WTC11 (cell line): ENCODE measurements around the gene TRAPPC3. TPM values are rescaled to one million over a fixed set of nuclear protein-coding genes. Genes with fewer than 3 reads are reported as not detected.

ENCODE experiments used
- ATAC-seq: fragments of 200-7000 bp; cut with Tn5 transposase; 2 replicates; pipeline ENCODE4 v1.10.0; 2021; ENCODE audit warnings: mild to moderate bottlenecking, moderate library complexity
- CTCF ChIA-PET: fragments of 300-600 bp; sonication (Branson Sonifier 250); formaldehyde crosslinking; loops from one replicate; lab custom pipeline; 2021; ENCODE audit warnings: antibody characterized with exemption; lab: Charles Lee
- POLR2A ChIA-PET: fragments of 350-600 bp; sonication (Branson Sonifier 250); formaldehyde crosslinking; loops from one replicate; lab custom pipeline; 2021; ENCODE audit warnings: antibody characterized with exemption; lab: Charles Lee
- DNase-seq: peaks from one replicate; pipeline ENCODE4 v3.0.0; 2021; ENCODE audit warnings: low spot score
- H3K27ac Mint-ChIP-seq: 2 replicates; pipeline ENCODE4 v1.8.0; 2021; ENCODE audit warnings: mixed read lengths
- H3K27me3 Mint-ChIP-seq: 2 replicates; pipeline ENCODE4 v1.8.0; 2021; ENCODE audit warnings: low read depth, mild to moderate bottlenecking, moderate library complexity, mixed read lengths
- H3K36me3 Mint-ChIP-seq: 2 replicates; pipeline ENCODE4 v1.8.0; 2021; ENCODE audit warnings: mixed read lengths
- H3K4me1 Mint-ChIP-seq: 2 replicates; pipeline ENCODE4 v1.8.0; 2022; ENCODE audit warnings: mixed read lengths
- H3K4me3 Mint-ChIP-seq: 2 replicates; pipeline ENCODE4 v1.8.0; 2021; ENCODE audit warnings: mild to moderate bottlenecking, moderate library complexity, mixed read lengths
- H3K9me3 Mint-ChIP-seq: 2 replicates; pipeline ENCODE4 v1.8.0; 2021; ENCODE audit warnings: mixed read lengths
- ATF2 ChIP-seq: sonication (generic); formaldehyde crosslinking; IDR thresholded peaks from 2 replicates; pipeline ENCODE4 v1.8.1; 2022; ENCODE audit warnings: low read depth, missing genetic modification reagents, borderline replicate concordance
- CREM ChIP-seq: sonication (generic); formaldehyde crosslinking; IDR thresholded peaks from 2 replicates; pipeline ENCODE4 v1.8.1; 2022; ENCODE audit warnings: mild to moderate bottlenecking, missing genetic modification reagents, moderate library complexity
- ELF4 ChIP-seq: sonication (generic); formaldehyde crosslinking; IDR thresholded peaks from 2 replicates; pipeline ENCODE4 v1.8.1; 2022; ENCODE audit warnings: low read depth, mild to moderate bottlenecking, moderate library complexity, missing genetic modification reagents
- EMX1 ChIP-seq: fragments of 250-450 bp; sonication (Bioruptor Pico); IDR thresholded peaks from 2 replicates; pipeline ENCODE4 v1.8.0; 2021; ENCODE audit warnings: mild to moderate bottlenecking
- ESRRA ChIP-seq: sonication (generic); formaldehyde crosslinking; IDR thresholded peaks from 2 replicates; pipeline ENCODE4 v1.8.1; 2022; ENCODE audit warnings: mild to moderate bottlenecking, missing genetic modification reagents, borderline replicate concordance
- GABPB1 ChIP-seq: sonication (generic); formaldehyde crosslinking; IDR thresholded peaks from 2 replicates; pipeline ENCODE4 v1.8.1; 2023; ENCODE audit warnings: mild to moderate bottlenecking, missing genetic modification reagents
- GTF2I ChIP-seq: fragments of 250-450 bp; sonication (Bioruptor Pico); conservative IDR thresholded peaks from 2 replicates; pipeline ENCODE4 v1.4.0; 2021; ENCODE audit warnings: mild to moderate bottlenecking
- IRF1 ChIP-seq: sonication (generic); formaldehyde crosslinking; IDR thresholded peaks from 2 replicates; pipeline ENCODE4 v1.8.0; 2023; ENCODE audit warnings: missing genetic modification reagents
- MXD4 ChIP-seq: fragments of 250-450 bp; sonication (Bioruptor Pico); IDR thresholded peaks from 2 replicates; pipeline ENCODE4 v1.8.0; 2021; ENCODE audit warnings: mild to moderate bottlenecking, moderate library complexity, borderline replicate concordance
- NFE2L1 ChIP-seq: sonication (generic); formaldehyde crosslinking; IDR thresholded peaks from 2 replicates; pipeline ENCODE4 v1.8.1; 2023; ENCODE audit warnings: missing genetic modification reagents
- NR2C2 ChIP-seq: sonication (generic); formaldehyde crosslinking; IDR thresholded peaks from 2 replicates; pipeline ENCODE4 v1.8.0; 2022; ENCODE audit warnings: mild to moderate bottlenecking, missing genetic modification reagents
- SP1 ChIP-seq: sonication (generic); formaldehyde crosslinking; conservative IDR thresholded peaks from 2 replicates; pipeline ENCODE4 v1.8.1; 2022; ENCODE audit warnings: missing genetic modification reagents
- TEAD1 ChIP-seq: sonication (generic); formaldehyde crosslinking; IDR thresholded peaks from 2 replicates; pipeline ENCODE4 v1.8.0; 2022; ENCODE audit warnings: mild to moderate bottlenecking, missing genetic modification reagents
- TP53 ChIP-seq: sonication (generic); formaldehyde crosslinking; IDR thresholded peaks from 2 replicates; pipeline ENCODE4 v1.8.1; 2023; ENCODE audit warnings: mild to moderate bottlenecking, missing genetic modification reagents
- ZNF416 ChIP-seq: fragments of 250-450 bp; sonication (Bioruptor Pico); IDR thresholded peaks from 2 replicates; pipeline ENCODE4 v1.9.0; 2021; ENCODE audit warnings: mild to moderate bottlenecking, inconsistent platforms
- ZNF423 ChIP-seq: fragments of 250-450 bp; sonication (Bioruptor Pico); IDR thresholded peaks from 2 replicates; pipeline ENCODE4 v2.1.2; 2022; ENCODE audit warnings: mild to moderate bottlenecking, moderate library complexity
- ZNF425 ChIP-seq: fragments of 250-450 bp; sonication (Bioruptor Pico); conservative IDR thresholded peaks from 2 replicates; pipeline ENCODE4 v1.9.0; 2021; ENCODE audit warnings: mild to moderate bottlenecking
- total RNA-seq: library from RNA; stranded (reverse); gene quantifications from 3 replicates; pipeline ENCODE4 v1.2.3, GENCODE V29; 2021
- TF ChIP-seq, protein P1 (sequence below): sonication (generic); formaldehyde crosslinking; IDR thresholded peaks from 2 replicates; pipeline ENCODE4 v1.8.1; 2023; ENCODE audit warnings: mild to moderate bottlenecking, missing genetic modification reagents
- TF ChIP-seq, protein P2 (sequence below): fragments of 200-600 bp; IDR thresholded peaks from 2 replicates; pipeline ENCODE4 v1.8.0; 2022; ENCODE audit warnings: antibody characterized with exemption
- TF ChIP-seq, protein P3 (sequence below): sonication (generic); formaldehyde crosslinking; IDR thresholded peaks from 2 replicates; pipeline ENCODE4 v1.8.1; 2022; ENCODE audit warnings: missing genetic modification reagents, borderline replicate concordance

The TRAPPC3 gene
- total RNA-seq, 1 experiment from 2014 or later: 48.9 TPM

GRCh38 chr1:36137776-36138175, 11.5 kb downstream of the TRAPPC3 start:
- DNase-seq: no peak
- Mint-ChIP-seq H3K27me3 (no peaks in the 10 kb centered on the region), H3K36me3 (peaks cover 20% of the 10 kb centered on the region; the same call in 1 of the 2 replicates)
- TF ChIP-seq TEAD1 (CRISPR knock-in tag) (no peak), ZNF416 (CRISPR knock-in tag) (no peak), SP1 (no peak), ZNF425 (no peak), NFE2L1 (CRISPR knock-in tag) (no peak), MXD4 (no peak), CREM (CRISPR knock-in tag) (no peak), TP53 (CRISPR knock-in tag) (no peak), NR2C2 (CRISPR knock-in tag) (no peak)
- TF ChIP-seq, protein P1, sequence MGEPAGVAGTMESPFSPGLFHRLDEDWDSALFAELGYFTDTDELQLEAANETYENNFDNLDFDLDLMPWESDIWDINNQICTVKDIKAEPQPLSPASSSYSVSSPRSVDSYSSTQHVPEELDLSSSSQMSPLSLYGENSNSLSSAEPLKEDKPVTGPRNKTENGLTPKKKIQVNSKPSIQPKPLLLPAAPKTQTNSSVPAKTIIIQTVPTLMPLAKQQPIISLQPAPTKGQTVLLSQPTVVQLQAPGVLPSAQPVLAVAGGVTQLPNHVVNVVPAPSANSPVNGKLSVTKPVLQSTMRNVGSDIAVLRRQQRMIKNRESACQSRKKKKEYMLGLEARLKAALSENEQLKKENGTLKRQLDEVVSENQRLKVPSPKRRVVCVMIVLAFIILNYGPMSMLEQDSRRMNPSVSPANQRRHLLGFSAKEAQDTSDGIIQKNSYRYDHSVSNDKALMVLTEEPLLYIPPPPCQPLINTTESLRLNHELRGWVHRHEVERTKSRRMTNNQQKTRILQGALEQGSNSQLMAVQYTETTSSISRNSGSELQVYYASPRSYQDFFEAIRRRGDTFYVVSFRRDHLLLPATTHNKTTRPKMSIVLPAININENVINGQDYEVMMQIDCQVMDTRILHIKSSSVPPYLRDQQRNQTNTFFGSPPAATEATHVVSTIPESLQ (CRISPR knock-in tag): no peak
- TF ChIP-seq, protein P2, sequence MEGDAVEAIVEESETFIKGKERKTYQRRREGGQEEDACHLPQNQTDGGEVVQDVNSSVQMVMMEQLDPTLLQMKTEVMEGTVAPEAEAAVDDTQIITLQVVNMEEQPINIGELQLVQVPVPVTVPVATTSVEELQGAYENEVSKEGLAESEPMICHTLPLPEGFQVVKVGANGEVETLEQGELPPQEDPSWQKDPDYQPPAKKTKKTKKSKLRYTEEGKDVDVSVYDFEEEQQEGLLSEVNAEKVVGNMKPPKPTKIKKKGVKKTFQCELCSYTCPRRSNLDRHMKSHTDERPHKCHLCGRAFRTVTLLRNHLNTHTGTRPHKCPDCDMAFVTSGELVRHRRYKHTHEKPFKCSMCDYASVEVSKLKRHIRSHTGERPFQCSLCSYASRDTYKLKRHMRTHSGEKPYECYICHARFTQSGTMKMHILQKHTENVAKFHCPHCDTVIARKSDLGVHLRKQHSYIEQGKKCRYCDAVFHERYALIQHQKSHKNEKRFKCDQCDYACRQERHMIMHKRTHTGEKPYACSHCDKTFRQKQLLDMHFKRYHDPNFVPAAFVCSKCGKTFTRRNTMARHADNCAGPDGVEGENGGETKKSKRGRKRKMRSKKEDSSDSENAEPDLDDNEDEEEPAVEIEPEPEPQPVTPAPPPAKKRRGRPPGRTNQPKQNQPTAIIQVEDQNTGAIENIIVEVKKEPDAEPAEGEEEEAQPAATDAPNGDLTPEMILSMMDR: no peak
- TF ChIP-seq, all 79 proteins: peak for 0
- Mint-ChIP-seq H3K9me3 (no peaks in the 10 kb centered on the region), H3K4me3 (no peak overlapping the region), H3K4me1 (peaks cover 6% of the 10 kb centered on the region), H3K27ac (no peak overlapping the region)
- CTCF ChIA-PET: interaction anchor here (2.0 kb wide), 1 partner anchor 11 kb away, joined by 6 read pairs; the partner anchor contains the start of gene TRAPPC3
- POLR2A ChIA-PET: no interaction called here
- no peak for ATAC-seq

- DNase-seq: no peak
- ATAC-seq: no peak
- no peak for TF ChIP-seq ESRRA (CRISPR knock-in tag)
- TF ChIP-seq, all 79 proteins: peak for 0
- CTCF ChIA-PET: interaction anchor here (2.0 to 5.5 kb wide), 2 partner anchors 12 to 41 kb away, joined by 6 to 142 read pairs; partner anchors contain the start of gene TRAPPC3
- no peaks in the 10 kb centered on the region for H3K27me3 Mint-ChIP-seq
- H3K27ac Mint-ChIP-seq: no peak overlapping the region
- H3K9me3 Mint-ChIP-seq: no peaks in the 10 kb centered on the region
- H3K36me3 Mint-ChIP-seq: peaks cover 20% of the 10 kb centered on the region; the same call in 1 of the 2 replicates
- no peak overlapping the region for H3K4me3 Mint-ChIP-seq
- peaks cover 6% of the 10 kb centered on the region for H3K4me1 Mint-ChIP-seq
- POLR2A ChIA-PET: interaction anchor here (1.1 kb wide), 1 partner anchor 12 kb away, joined by 3 read pairs; the partner anchor contains the start of gene TRAPPC3
Observed at GRCh38 chr1:36137226-36137625, 12.1 kb downstream of the TRAPPC3 start.

GRCh38 chr1:36136535-36136934, 12.8 kb downstream of the TRAPPC3 start:
- ATAC-seq: no peak
- POLR2A ChIA-PET: interaction anchor here (1.1 kb wide), 1 partner anchor 12 kb away, joined by 3 read pairs; the partner anchor contains the start of gene TRAPPC3
- CTCF ChIA-PET: interaction anchor here (2.0 to 5.5 kb wide), 4 partner anchors 13 to 88 kb away, joined by 6 to 142 read pairs (median 50); partner anchors contain the start of genes THRAP3 and TRAPPC3
- TF ChIP-seq EMX1 (CRISPR knock-in tag) (no peak), GTF2I (CRISPR knock-in tag) (no peak), ATF2 (CRISPR knock-in tag) (no peak), IRF1 (CRISPR knock-in tag) (no peak), ELF4 (CRISPR knock-in tag) (no peak), ZNF423 (no peak), GABPB1 (CRISPR knock-in tag) (no peak)
- TF ChIP-seq, protein P3, sequence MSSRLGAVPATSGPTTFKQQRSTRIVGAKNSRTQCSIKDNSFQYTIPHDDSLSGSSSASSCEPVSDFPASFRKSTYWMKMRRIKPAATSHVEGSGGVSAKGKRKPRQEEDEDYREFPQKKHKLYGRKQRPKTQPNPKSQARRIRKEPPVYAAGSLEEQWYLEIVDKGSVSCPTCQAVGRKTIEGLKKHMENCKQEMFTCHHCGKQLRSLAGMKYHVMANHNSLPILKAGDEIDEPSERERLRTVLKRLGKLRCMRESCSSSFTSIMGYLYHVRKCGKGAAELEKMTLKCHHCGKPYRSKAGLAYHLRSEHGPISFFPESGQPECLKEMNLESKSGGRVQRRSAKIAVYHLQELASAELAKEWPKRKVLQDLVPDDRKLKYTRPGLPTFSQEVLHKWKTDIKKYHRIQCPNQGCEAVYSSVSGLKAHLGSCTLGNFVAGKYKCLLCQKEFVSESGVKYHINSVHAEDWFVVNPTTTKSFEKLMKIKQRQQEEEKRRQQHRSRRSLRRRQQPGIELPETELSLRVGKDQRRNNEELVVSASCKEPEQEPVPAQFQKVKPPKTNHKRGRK (CRISPR knock-in tag): no peak

More at GRCh38 chr1:36136535-36136934, 12.8 kb downstream of the TRAPPC3 start:
- Mint-ChIP-seq H3K27ac (no peak overlapping the region), H3K4me3 (no peak overlapping the region), H3K36me3 (peaks cover 20% of the 10 kb centered on the region; the same call in 1 of the 2 replicates), H3K9me3 (no peaks in the 10 kb centered on the region), H3K4me1 (peaks cover 6% of the 10 kb centered on the region), H3K27me3 (no peaks in the 10 kb centered on the region)
- DNase-seq: no peak
